ELF-1 (cell line): ENCODE data around the gene CCNE1.
A peak's percentile ranks its signal among the peaks of the same experiment; 100 is the strongest.
"Not testable (repeated sequence)": the region's sequence is repeated elsewhere in the genome, so short reads cannot be mapped to it uniquely, and the experiment has no call there.

Experiments
- DNase-seq: peaks from one replicate; pipeline ENCODE4 v3.0.0-alpha.2; 2016; ENCODE audit warnings: low read depth, low spot score

The CCNE1 gene

GRCh38 chr19:29815231-29815630 is 3.4 kb downstream of the CCNE1 start:
- DNase-seq, result no peak

- DNase-seq, result no peak
Observed at GRCh38 chr19:29817316-29817715, 5.5 kb downstream of the CCNE1 start.

- no peak for DNase-seq
Observed at GRCh38 chr19:29819300-29819699, 7.5 kb downstream of the CCNE1 start.

- no peak for DNase-seq
Observed at GRCh38 chr19:29819986-29820385, 8.2 kb downstream of the CCNE1 start.

- no peak for DNase-seq
Observed at GRCh38 chr19:29823581-29824330, 12.0 kb downstream of the CCNE1 start.

- DNase-seq, result not testable (repeated sequence)
Observed at GRCh38 chr19:29825263-29825662, 13.5 kb downstream of the CCNE1 start.

- peak; percentile 68 for DNase-seq
Observed at GRCh38 chr19:29831041-29831548, 19.3 kb downstream of the CCNE1 start.

GRCh38 chr19:29831686-29832085 is 19.9 kb downstream of the CCNE1 start:
- no peak for DNase-seq

GRCh38 chr19:29832801-29833200 is 21.0 kb downstream of the CCNE1 start:
- no peak for DNase-seq

- DNase-seq, result no peak
Observed at GRCh38 chr19:29833614-29834261, 21.9 kb downstream of the CCNE1 start.

- no peak for DNase-seq
Observed at GRCh38 chr19:29834991-29835846, 23.4 kb downstream of the CCNE1 start.

GRCh38 chr19:29836409-29836825 is 24.6 kb downstream of the CCNE1 start:
- no peak for DNase-seq

GRCh38 chr19:29837448-29837981 is 25.7 kb downstream of the CCNE1 start:
- no peak for DNase-seq

GRCh38 chr19:29837996-29838395 is 26.2 kb downstream of the CCNE1 start:
- no peak for DNase-seq

GRCh38 chr19:29840066-29840950 is 28.5 kb downstream of the CCNE1 start:
- no peak for DNase-seq

GRCh38 chr19:29841209-29841558 is 29.4 kb downstream of the CCNE1 start:
- DNase-seq, result peak; percentile 67

GRCh38 chr19:29841559-29842367 is 30.0 kb downstream of the CCNE1 start:
- DNase-seq, result peak; percentile 91

- DNase-seq, result peak; percentile 4
Observed at GRCh38 chr19:29842471-29843179, 30.8 kb downstream of the CCNE1 start.
